ENCODE measurements around the gene TMEM101. TPM values are rescaled to one million over a fixed set of nuclear protein-coding genes. Genes with fewer than 3 reads are reported as not detected.
"Not testable (repeated sequence)": the region's sequence is repeated elsewhere in the genome, so short reads cannot be mapped to it uniquely, and the experiment has no call there.

Gene TMEM101
- 45.9 and 54.9 TPM in 2 replicates for total RNA-seq (2014; rRNA removed; shearing (Covaris generic))

DNA sequence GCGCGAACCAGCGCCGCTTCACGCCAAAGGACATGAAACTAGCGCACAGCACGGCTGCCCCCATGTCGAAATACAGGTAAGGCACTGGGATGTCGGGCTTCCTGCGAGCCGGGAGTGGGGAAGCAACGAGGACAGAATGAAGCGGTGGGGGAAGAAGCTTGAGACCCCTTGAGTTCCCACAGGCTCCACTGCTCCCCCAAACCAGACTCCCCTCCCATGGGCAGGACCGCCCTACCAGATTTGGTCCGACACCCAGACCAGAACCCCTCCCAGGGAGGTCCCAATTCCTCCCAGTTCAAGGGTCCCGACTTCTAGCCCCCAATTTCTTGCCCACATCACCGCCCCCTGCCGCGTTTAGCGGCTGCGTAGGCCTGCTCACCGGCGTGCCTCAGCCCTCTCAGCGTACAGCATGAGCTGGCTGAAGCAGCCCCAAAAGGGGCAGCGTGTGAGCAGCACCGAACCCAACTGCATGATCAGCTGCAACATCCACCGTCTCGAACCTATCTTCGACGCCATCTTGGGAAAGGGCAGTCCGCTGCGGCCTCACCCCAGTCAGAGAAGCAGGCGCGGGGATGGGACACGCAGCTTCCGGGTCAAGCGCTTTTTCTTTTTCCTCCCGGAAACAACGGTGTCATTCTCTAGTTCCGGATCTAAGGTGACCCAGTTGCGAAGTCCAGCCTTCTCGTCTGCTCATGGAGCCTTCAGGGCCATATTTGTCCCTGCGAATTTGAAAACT lies at the start of gene TMEM101:
Gene TMEM101, minus strand, starts transcription at position 527 of the 736 bp plus-strand sequence. Its CDS starts 11 bp downstream, at position 516.
- peak; percentile 89 for DNase-seq (ENCODE audit: low spot score)

- no peak for DNase-seq (ENCODE audit: low spot score)
Measured at GRCh38 chr17:44063704-44064639, 49.2 kb upstream of the TMEM101 start.

- no peak for DNase-seq (ENCODE audit: low spot score)
Measured at GRCh38 chr17:44062871-44063270, 48.1 kb upstream of the TMEM101 start.

DNA sequence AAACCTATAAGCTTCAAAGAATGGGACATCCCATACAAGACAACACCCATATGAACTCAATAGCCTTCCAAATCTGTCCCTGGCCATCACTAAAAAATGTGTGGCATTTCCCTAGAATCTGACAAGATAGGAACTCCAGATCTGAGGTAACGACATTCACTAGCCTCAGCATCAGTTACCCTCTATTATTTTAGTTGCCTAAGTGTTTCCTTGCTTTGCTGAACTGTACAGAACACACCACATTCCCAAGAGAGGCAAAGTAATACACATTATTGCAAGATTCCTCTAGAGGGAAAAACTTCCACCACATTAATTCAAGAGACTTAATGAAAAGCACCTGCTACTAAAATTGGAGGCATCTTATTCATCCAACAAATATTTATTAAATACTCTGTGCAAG lies 46.7 kb upstream of the TMEM101 start:
- DNase-seq (ENCODE audit: low spot score), result no peak

DNA sequence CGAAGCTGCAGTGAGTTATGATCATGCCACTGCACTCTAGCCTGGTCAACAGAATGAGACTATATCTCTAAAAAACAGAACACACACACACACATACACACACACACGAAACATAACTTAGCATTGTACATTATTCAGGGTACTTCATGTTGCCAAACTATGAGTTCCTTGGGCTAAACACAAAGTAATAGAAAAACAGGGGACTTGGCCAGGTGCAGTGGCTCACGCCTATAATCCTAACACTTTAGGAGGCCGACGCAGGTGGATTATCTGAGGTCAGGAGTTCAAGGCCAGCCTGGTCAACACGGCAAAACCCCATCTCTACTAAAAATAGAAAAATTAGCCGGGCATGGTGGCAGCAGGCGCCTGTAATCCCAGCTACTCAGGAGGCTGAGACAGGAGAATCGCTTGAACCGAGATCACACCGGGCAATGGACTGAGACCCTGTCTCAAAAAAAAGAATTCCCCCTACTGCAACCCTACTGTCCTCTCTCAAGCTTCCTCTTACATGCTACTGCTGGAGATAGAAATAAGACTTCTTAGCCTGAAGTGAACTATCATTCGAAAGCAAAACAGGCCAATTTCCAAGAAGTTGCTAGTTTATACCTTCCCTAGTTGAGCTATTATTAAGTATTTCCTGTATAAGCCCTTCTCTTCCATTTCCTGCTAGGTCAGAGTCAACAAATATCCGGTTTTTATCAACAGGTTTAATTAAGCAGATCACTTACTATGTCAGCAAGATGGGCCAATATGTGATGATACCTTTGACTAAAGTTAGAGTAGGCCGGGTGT lies 44.5 kb upstream of the TMEM101 start:
- DNase-seq (ENCODE audit: low spot score), result no peak

DNA sequence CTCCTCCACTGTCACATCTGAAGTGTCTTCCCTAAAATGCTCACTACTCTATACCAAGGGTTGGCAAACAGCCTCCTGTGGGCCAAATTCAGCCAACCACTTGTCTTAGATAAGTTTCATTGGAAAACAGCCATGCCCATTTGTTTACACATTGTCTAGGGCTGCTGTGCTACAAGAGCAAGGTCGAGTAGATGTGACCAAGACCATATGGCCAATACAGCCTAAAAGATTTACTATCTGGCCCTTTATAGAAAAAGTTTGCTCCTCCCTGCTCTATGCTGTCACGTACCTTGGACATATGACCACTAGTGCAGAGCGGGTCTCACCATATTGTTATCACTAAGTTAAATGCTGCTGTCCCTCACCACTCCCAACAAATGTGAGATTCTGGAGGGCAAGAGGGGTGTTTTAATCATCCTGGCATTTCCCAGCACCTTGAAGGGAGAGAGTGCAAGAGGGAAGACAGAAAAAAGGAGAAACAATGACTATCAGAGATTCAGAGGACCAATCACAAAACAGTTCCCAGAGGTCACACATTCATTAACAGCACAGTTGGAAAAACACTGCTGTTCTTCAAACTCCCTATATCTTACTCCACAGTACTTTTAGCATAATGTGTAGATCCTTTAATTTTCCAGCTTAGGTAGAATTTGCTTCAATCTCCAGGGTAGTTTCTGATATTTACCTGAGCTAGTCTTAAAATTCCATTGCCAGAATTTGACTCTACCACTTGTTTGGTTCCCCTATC lies 38.5 kb upstream of the TMEM101 start:
- peak; percentile 28 for DNase-seq (ENCODE audit: low spot score)

GRCh38 chr17:44049294-44050060 lies 34.7 kb upstream of the TMEM101 start:
- no peak for DNase-seq (ENCODE audit: low spot score)

- not testable (repeated sequence) for DNase-seq (ENCODE audit: low spot score)
Measured at GRCh38 chr17:44046893-44047292, 32.1 kb upstream of the TMEM101 start.

GRCh38 chr17:44045486-44045885 lies 30.7 kb upstream of the TMEM101 start:
- no peak for DNase-seq (ENCODE audit: low spot score)

DNA sequence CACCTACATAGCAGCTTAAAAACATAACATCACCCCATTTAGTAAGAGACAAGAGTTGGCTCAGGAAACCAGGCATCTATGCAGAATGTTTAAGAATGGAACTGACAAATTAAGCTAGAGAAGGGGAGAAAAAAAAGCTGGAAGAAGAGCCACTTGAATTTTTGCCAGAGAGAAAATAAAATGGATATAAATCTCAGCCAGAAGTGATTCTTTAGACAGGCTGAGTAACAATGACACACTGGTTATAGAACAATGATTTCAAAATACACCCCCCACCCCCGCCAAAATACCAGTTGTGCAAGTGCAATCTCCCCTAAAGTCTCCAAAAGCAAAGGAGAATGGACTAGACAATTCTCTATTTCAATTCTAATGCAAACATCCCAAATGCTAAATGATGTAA lies 29.3 kb upstream of the TMEM101 start:
- DNase-seq (ENCODE audit: low spot score), result no peak

GRCh38 chr17:44043272-44043696 lies 28.5 kb upstream of the TMEM101 start:
- no peak for DNase-seq (ENCODE audit: low spot score)

DNA sequence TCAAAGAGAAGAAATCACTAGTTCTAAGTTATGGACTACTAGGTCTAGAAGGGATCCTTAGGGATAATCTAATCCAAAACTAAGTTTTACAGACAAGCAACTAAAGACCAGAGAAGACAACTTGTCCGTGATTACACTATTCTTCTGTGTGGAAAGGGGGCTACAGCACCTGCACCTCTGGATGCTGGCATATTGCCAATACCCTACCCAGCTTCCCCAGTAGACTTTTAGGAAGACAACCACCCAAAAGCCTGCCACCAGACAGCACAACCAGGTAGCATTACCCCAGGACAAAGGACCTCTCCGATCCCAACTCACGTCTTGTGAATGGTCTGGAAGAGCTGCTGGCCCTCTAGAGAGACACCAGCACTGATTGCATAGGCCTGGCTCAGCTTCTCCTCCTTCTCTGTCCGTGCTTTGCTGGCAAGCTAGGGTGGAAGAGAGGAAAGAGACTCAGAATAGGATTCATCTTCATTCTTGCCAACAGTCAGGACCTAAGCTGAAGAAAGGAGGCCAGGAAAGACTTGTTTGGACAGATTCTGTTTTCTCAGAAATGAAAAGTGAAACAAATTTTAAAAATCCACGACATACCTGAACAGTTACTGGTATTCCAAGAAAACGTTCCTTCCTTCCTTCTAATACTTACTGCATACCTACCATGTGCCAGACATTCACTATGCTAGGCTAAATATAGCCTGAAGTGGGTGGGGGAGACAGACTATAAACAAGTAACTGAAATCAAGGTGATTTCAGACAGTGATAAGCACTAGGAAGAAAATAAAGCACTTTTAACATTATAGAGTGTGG lies 25.3 kb upstream of the TMEM101 start:
- no peak for DNase-seq (ENCODE audit: low spot score)

DNA sequence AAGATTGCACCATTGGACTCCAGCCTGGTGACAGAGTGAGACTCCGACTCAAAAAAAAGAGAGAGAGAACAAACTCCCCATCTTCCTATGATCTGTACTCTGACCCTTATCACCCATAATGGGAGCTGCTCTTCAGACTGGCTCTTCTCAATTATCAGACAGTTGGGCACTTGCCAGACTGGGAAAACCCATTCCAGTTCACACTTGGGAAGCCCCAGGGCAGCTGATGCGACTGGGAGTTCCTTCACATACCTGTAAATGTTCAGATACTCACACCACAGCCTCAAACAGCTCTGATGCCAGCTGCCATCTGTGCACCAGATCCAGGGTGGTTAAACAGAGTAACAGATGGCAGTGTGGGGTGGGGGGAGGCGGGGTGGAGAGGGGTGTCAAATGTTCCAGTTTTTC lies 23.8 kb upstream of the TMEM101 start:
- DNase-seq (ENCODE audit: low spot score), result no peak

DNA sequence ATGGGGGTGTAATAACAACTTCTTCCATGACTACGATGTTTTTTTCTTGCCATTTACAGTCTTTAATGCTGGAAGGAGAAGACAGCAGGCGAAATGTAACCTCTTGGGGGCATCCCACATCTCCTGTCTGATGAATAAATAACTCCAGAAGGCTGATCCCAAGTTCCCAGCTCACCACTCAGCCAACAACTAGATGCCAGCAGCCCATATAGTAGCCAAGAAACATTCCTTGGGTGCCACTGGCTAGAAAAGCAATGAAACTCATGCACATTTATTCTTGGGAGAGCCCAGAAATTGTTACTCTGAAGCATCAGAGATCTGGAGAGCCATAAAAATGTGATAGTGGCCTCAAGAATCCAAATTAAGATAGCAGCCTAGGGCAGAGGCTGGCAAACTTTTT lies 22.7 kb upstream of the TMEM101 start:
- no peak for DNase-seq (ENCODE audit: low spot score)

GRCh38 chr17:44034688-44035087 lies 19.9 kb upstream of the TMEM101 start:
- not testable (repeated sequence) for DNase-seq (ENCODE audit: low spot score)

DNA sequence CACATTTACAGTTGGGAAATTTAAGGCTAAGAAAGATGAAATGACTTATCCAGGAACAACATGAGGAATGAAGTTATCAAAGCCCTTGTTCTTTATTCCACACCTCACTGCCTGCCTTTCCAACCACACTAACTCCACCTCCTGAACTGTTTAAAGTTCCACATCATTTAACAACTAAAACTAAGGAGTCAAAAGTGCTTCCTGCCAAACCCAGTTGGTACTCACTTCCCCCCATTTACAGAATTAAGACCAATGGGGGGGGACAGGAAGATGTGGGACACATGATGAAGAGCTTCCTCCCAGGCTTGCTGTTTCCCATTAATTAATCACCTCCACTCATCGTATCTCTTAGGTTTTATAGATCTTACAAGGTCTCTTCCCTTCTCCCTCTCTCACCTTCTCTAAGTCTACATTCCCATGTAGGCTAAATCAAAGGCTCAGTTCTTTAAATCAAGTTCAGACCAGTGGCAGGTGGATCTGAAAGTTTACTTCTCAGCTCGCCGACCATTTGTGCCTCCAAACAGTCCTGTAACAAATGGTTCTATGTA lies 19.2 kb upstream of the TMEM101 start:
- no peak for DNase-seq (ENCODE audit: low spot score)

GRCh38 chr17:44030482-44030881 lies 15.7 kb upstream of the TMEM101 start:
- DNase-seq (ENCODE audit: low spot score), result no peak

DNA sequence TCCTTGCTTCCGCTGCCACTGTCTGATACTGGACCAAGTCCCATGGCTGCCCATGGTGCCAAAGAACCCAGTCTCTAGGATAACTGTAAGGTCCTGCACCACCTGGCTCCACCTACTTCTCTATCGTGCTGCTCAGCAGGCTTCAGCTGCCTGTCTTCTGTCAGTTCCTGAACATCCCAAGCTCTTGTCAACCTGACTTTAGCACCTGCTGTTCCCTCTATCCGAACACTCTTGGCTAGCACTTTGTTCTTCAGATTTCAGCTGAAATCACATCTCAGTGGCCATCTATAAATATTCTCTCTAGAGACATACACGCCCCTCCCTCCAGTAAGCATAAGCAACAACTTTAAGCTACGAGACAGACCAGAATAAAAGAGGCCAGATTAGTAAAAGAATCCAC lies 15.0 kb upstream of the TMEM101 start:
- no peak for DNase-seq (ENCODE audit: low spot score)

DNA sequence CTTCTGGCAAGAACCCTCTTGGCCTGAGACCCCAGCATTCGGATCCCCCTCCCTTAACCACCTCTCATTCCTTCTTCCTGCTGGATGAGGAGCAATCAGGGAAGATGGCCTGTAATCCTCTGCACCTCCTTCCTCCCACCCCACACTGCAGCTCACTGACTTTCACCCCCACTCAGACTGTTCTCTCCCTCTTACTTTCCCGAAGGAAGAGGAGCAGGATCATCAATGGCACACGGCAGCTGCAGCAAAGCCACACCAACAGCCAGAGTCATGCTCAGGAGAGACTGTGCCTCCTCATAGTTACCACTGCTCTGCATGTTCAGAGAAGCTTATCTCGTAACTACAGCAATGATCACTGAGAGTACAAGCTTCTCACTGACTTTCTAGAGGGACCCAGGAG lies 10.1 kb upstream of the TMEM101 start:
- no peak for DNase-seq (ENCODE audit: low spot score)

Data from H4 (cell line).